GM21447 (cell line): ENCODE results near the gene CADPS2.
"Not testable (repeated sequence)": the region's sequence is repeated elsewhere in the genome, so short reads cannot be mapped to it uniquely, and the experiment has no call there.

ENCODE experiments used
- ATAC-seq: cut with Tn5 transposase; IDR thresholded peaks from one replicate; pipeline ENCODE4 v1.9.1; 2021; ENCODE audit not compliant: unreplicated experiment

The CADPS2 gene

DNA sequence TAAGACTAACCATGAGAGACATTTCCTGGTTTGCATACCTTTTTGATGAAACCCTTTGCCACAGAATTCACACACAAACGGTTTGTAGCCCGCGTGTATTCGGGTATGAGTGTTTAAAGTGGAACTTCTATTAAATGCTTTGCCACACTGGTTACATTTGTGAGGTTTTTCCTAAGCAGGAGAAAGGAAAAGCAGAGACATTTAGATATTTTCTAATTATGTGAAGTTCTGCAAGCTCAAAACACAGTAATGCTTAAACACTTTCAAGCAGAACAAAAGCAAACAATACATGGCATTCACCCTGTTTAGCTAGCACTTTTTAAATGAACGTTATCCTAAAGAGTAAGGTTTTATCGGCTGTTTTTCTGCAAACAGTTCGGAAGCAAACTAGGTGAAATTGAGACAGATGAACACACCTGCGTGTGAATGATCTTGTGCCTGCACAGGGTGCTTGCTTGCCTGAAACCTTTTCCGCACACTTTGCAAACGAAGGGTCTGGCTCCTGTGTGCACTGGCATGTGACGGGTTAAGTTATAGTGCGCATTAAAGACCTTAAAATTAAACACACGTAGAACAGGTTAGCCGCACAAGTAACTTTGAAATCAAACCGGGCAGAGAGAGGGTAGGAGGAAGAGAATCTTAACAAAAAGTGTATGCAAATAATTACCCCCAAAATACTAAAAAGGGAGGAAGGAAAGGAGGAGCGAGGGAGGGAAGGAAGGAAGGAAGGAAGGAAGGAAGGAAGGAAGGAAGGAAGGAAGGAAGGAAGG, 583.3 kb downstream of the CADPS2 start:
- ATAC-seq = no peak

DNA sequence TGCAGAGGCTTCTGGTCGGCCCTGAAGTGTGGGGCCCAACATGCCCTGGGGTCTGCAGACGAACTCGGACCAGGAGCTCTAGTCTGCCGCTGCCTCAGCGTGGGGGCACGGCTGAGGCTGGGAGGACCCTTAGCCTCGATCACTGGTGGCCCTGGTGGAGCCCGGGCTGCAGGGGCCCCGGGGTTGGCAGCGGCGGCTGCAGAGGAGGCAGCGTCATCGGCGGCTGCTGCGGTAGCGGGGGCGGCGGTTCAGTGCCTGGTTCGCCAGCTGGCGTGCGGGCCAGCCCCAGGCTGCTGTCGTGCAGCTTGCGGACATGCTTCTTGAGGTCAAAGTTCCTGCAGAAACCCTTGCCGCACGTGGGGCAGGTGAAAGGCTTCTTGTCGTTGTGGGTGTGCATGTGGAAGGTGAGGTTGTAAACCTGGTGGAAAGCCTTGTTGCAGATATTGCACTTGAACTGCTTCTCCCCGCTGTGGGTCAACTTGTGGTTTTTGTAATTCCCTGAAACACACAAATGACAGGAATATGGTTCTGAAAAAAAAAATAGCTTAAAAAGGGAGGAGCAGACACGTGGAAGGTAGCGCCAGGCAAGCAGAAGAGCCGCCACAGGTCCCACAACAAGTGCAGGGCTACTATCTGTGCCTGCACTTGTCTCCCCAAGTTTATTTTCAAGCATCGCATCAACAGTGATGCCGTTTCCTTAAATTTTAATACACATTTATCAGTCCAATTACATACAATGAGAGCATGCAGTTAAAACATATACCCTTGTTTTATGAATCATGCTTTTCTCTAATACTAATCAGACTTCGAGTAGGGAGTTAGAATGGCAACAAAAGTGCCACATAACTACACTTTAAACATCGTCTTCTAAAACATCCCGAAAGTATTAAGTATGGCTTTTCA, 584.2 kb downstream of the CADPS2 start:
- ATAC-seq = no peak

DNA sequence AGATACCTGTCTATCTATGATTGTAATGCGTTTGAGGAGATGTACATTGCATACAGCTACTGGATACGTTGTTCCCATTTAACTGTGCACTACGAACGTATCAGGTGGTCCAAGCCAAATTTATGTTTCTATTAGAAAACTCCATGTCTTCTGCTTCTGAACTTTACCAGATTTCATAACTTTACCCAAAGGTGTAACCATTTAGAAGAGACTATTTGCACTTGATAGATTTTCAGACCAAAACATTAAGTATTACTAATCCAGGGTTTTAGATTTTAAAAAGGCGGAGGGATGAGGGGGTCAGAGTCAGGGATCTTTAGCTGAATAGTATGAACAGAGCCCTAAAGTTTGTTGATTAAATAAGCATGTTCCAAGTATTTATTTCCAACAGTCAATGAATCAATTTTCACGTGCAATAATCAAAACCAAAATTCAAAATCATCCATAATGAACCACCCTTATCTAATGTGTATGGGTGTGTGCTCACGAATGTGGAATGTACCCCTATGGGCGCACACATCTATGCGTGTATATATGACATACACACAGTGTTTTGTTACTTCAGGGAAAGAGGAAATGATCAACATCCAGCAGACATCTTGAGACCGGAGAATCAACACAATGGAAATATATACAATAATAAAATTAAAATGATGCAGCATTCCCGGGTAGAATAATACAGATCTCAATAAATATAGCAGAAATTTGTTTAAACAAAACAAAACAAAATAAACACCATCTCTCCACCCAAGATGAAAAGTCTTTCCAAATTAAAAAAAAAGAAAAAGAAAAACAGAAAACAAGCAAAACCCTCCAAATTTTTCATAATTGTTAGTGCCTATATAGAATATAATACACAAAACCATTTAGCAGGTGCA, 585.1 kb downstream of the CADPS2 start:
- ATAC-seq = no peak

DNA sequence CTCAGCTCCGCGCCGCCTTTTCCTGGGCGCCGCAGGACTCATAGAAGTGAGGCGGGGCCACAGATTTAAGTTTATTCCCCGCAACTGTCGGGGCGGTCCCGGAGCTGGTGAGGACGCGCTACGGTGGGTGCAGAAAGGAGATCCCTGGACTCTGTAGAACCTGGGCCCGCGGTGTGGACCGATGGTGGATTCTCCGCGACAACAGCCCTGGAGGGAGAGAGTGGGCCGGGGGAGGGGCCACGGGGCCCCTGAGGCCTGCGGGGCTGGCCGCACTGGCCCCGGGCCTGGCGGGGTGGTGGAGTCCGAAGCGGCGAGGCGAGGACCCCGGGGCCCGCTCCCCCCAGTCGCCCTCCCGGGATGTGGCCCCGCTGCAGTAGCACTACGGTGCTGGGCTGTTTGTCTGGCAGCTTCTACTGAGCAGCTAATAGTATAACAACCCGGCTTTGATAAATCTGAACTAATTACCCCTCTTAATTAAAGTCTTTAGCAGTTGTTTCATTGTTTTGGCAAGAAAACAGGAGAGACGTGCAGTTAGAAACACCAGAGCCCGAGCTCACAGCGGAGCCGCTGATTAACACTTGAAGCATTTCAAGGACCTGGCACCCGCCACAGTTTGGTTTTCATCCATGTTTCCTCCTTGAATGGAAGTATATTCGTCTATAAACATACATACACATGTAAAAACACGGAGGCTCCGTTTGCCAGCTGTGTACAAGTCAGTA, 585.9 kb downstream of the CADPS2 start:
- ATAC-seq = no peak

DNA sequence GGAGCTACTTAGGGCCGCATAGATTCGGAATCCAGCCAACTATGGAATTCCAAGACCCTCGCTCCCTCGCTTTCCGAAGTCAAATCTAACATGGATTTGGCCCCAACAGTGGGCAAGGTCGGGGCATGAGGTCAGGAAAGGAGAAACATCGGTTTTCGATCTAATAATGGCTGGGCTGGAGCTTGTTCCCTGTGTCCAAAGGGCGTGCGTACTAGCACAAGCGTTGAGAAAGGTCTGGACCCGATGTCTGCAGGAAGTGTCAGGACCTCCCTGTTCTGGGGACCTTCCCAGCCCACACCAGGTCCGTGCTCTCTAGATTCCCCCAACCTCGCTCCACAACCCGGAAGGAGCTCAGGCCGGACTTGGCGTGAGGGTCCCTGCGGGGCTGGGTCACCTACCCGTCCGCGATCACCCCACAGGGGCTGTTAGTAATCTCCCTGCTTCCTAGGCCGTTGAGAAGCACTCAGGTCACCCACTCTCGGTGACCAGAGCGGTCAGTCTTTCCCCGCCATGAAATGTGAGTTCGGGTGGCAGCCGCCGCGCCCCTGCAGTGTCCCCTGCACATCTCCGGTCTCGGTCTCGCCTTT, 586.5 kb downstream of the CADPS2 start:
- ATAC-seq = no peak

DNA sequence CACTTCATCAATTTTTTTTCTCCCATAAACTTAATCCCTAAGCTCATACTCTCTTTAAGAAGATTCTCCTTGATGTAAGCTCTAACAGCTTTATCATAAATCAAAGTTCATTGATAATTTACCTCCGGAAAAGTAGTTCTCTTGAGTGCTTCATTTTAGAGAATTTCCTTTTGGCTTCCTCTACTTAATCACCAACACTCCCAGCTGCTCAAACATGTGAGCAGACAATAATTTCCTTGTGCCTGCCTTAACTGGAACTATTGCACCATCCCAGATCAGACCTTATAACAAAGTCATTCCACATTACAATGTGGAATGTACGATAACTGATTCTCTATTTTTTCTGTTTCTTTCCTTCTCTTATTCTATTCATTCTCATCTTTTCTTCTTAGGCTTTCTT, 587.6 kb downstream of the CADPS2 start:
- ATAC-seq = no peak

DNA sequence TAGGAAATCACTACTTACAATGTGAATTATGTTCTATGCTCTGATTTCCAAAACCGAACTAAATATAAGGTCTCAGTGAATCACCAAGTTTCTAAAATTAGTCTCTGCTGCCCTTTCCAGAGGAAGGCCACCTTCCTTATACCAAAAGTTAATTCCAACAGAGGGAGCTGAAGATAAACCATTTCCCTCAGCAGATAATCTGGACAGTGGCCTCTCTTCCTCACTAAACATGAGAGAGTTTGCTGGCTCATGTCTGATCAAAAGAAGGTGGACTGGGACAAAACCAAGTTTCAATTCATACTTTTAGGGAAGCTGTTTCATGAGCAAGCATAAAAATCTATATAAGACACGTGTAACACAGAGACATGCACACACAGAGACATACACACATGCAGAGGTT, 588.1 kb downstream of the CADPS2 start:
- ATAC-seq = no peak

DNA sequence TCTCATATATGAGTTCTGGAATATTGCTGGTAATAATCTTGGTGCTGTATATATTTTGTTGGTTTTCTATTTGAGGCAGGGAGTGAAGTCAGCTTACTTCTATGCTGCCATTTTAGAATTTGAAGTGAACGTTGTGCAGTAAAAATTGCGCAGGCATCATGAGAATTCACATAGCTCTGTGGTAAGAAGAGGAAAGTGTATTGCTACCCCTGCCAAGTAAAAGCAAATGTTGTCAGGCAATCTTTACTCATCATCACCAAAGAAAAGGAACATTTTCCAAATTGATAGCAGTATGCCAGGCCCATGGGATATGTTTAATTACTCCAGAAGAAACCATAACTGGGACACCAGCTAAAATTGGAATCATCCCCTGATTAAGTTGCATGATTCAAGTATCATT, 595.1 kb downstream of the CADPS2 start:
- no peak for ATAC-seq

DNA sequence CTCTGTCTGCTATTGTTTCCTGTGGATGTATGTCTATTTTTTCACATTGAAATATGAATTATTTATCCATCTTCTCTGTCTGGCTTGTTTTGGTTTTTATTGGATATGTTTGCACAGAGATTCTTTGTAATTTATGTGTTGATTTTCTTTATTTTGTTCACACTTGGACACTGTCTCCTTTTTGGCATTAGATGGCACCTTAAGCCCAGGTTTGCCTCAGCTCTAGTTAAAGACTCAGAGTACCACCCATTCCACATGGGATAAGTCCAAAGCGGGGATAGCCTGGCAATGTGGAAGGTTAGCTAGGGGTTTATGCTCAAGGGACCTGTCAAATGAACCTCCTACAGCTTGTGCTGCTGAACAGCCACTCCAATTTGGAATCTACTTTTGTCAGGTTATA, 595.8 kb downstream of the CADPS2 start:
- no peak for ATAC-seq

DNA sequence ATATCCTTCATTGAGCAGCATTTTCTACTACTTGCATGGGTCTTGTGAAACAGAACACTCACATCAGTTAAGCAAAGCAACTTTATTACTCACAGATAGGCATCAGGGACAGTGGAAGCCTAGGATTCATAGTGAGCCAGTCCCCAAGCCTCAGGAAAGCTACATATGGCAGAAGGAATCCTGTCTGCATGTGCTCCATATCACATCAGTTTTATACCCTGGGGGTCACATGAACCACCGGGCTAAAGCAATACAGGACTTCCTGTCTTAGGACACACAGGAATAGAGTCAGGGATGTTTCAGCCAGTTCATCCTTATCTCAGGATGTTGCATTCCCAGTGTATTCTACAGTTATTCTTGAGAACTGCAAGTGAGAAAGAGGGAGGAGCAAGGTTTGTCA, 596.8 kb downstream of the CADPS2 start:
- no peak for ATAC-seq

DNA sequence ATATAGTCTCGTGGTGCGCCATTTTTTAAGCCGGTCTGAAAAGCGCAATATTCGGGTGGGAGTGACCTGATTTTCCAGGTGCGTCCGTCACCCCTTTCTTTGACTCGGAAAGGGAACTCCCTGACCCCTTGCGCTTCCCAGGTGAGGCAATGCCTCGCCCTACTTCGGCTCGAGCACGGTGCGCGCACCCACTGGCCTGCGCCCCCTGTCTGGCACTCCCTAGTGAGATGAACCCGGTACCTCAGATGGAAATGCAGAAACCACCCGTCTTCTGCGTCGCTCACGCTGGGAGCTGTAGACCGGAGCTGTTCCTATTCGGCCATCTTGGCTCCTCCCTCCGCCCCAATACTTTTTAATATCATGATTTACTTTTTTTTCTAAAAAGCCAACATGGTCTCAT, 601.7 kb downstream of the CADPS2 start:
- not testable (repeated sequence) for ATAC-seq

DNA sequence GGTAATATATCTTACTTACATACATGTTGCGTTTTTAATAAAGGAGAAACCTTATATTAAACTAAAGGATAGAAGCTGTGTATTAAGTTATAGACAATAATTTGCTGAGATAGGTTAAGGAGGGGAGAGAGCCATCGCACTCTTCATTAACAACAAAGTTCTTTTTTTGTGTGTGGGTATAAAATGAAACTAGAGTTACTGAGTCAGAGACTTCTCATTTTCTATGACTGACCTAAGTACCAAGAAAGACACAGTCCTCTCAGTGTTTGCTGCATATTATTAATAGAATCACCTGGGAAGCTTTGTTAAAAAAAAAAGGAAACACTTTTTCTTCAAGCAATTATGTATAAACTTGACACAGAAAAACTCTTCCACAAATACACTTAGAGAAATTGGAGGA, 613.1 kb downstream of the CADPS2 start:
- no peak for ATAC-seq

DNA sequence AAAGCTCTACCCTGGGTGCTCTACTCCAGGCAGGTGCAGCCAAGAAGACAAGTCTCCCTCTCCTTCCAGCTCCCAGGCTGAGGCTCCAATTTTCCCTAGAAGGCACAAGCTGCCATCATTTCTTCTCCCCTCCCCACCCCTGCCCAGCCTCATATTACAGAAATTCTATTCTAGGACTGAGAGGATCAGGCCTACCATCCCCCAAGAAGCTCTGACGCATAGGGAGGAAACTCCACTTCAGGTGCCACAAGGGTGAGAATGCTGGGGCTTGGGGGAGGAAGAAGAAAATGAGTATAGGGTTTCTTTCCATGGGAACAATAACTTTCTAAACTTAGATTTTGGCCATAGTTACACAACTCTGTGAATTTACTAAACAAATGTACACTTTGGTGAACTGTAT, 617.0 kb downstream of the CADPS2 start:
- no peak for ATAC-seq
